Glomerular endothelial cell (primary cell): ENCODE measurements around the gene HADHB. TPM values are rescaled to one million over a fixed set of nuclear protein-coding genes. Genes with fewer than 3 reads are reported as not detected.
"Not testable (repeated sequence)": the region's sequence is repeated elsewhere in the genome, so short reads cannot be mapped to it uniquely, and the experiment has no call there.

Experiments used
- DNase-seq: peaks from one replicate; pipeline ENCODE4 v3.0.0-alpha.2; 2011; ENCODE audit warnings: low read depth, low spot score; ENCODE audit errors: extremely low read depth
- total RNA-seq: library from RNA; depleted of rRNA; stranded (reverse); fragments of >200 nt; gene quantifications from 2 replicates; pipeline ENCODE4 v1.2.3, GENCODE V29; 2015

HADHB gene
- total RNA-seq, 1 donor from 2014 or later: 110 TPM

DNA sequence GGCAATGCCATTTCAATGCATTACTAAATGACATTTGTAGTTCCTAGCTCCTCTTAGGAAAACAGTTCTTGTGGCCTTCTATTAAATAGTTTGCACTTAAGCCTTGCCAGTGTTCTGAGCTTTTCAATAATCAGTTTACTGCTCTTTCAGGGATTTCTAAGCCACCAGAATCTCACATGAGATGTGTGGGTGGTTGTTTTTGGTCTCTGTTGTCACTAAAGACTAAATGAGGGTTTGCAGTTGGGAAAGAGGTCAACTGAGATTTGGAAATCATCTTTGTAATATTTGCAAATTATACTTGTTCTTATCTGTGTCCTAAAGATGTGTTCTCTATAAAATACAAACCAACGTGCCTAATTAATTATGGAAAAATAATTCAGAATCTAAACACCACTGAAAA lies 45.3 kb downstream of the HADHB start:
- DNase-seq: no peak

DNA sequence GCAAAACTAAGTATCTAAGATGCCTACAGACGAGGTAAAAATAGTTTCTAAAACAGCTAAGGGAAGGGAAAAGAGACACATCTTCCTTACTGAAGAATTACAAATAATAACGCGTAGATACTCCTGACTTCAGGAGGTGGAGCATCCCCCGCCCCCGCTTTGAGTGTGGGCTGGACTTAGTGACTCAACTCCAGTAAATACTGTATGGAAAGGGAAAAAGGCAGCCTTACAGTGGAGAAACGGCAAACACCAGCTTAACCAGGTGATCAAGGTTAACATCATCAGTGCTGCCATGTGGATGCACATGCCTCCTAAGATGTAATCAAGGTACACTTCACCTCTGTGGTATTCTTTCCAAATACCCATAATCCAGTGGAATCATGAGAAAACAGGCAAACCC lies 47.9 kb downstream of the HADHB start:
- DNase-seq: no peak

DNA sequence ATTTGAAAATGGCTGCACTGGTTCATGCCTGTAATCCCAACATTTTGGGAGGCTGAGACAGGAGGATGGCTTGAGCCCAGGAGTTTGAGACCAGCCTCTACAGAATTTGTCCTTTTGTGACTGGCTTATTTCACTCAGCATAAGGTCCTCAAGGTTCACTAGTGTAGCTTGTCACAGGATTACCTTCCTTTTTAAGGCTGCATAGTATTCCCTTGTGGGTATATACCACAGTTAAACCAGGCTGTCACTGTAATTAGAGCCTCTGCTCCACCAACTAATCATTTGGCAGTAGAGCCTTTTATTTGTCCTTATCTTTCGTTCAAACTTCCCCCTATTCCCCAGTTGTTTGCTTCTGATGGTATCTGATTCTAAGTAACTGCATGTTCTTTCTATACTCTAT lies 50.8 kb downstream of the HADHB start:
- no peak for DNase-seq

DNA sequence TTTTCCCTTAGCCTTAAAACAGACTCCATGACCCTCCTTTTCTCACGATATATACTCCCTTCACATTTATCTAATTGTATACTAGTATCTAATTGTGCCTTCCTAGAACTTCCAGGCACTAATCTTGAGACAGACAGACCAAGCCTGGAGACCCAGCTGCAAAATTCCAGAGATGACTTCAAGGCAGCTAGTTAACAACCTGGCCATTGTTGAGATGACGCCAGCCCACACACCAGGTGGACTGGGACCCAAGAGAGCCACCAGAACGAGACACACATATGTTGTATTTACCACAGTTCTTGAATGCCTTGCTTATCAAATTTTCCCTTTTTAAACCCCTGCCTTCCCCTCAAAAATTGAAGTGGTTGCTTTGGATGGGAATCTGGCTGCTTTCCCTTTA lies 52.3 kb downstream of the HADHB start:
- no peak for DNase-seq

DNA sequence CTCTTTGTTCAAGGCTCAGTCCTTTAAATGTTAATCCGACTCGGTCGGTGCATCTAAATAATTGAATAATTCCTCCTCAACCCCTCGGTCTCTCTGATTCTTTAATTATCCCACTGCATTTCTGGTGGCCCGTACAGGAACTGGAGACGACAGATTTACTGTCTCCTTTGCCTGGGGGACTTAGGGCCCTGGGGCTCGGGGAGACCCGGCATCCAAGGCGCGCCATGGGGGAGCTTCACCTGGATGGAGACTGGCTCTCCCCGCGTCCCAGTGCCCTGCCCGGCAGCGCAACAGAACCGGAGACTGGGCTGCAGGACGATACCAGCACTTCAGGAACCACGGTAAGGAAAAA lies 53.5 kb downstream of the HADHB start:
- no peak for DNase-seq

DNA sequence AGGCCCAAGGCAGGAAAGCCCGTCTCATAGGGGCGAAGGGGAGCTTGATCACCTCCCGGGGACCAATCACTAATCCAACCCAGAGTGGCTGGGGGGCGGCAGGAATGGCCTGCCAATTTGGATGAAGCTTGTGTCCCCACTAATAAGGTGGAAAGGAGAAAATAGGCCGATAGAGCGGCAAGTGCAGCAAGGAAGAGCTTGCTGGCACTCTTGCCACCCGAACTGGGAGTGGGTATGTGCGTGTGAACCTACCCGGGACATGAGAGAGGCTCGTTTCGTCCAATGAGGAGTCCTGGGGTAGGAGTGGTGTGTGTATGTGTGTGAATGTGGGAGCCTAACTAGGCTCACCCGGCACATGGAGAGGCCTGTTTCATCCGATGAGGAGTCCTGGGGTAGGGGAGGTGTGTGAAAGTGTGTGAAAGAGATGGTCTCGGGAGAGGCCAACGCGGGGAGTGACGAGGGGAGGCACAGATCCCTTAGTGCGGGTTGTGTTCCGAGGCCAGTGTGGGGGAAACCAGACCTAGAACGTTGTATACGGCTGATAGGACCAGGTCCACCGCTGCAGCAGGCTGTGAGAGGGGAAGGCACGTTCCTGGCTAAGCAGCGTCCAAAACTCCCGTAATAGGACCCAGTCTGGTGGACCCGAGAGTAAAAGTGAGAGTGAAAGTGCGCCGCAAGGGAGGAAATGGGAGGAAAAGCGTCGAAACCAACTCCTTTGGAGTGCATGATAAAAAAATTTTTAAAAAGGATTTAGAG lies 54.1 kb downstream of the HADHB start:
- DNase-seq: no peak

DNA sequence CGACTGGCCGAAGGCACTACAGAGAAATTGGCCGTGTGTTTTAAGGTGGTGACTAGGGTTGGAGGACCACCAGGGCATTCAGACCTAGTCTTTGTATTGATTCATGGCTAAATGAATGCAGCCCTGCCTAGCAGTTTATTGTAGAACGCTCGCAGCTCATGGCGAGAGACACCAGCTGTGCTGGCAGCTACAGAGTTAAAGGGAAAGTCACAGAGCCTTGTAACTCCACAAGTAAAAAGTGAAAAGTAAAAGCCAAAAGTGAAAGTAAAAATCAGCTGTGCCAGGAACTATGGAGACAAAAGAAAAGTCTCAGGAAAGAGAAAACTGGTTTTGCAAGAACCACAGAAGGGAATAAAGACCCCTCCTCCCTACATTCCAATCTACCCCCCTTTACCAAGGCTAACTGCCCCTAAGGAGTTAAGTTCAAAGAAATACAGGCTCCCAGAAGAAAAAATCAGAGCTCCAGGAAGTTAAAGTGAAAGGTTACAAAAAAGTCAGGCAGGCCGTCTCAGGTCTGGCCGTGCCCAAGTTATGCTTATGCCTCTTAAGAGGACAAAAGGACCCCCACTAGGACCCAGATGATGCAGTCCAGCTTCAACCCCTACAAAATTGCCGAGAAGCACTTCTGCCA lies 54.8 kb downstream of the HADHB start:
- peak; percentile 33 for DNase-seq

DNA sequence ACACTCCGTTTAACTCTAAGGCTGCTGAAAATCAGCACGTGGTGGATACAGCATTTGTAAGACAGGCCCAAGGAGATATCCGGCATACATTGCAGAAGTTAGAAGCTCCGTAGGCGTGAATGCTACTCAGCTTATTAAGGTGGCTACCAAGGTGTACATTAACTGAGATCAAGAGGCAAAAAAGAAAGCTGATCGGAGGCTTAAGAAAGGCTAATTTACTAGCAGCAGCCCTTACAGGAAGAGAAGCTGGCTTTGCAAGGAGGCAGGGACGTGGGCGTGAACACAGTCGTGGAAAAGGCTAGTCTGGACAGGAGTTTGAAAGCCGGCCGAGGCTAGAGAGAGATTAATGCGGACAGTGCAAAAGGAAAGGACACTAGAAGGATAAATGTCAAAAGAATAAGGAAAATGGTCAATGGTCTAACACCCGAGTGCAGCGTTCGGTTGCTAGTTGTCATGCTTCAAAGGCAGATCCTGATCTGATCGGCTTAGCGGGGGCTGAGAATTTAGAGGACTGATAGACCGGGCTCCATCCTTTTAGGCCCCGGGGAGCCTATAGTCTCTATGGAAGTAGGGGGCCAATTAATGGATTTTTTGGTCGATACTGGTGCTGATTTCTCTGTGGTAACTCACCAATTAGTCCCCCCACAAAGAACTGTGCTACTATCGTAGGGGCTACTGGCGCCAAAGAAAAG lies 55.6 kb downstream of the HADHB start:
- DNase-seq: peak; percentile 12

DNA sequence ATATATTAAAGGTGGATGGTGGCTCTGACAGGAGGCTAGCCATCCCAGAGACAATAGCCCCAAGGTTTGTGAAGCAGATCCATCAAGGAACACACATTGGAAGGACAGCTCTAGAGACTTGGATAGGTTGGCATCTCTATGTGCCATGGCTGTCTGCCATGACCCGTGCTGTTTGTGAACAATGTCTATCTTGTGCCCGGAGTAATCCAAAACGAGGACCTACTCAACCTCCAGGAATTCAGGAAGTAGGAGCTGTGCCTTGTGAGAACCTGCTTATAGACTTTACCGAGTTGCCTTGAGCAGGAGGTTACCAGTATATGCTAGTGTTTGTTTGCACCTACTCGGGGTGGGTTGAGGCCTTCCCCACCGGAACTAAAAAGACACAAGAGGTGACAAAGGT lies 58.1 kb downstream of the HADHB start:
- DNase-seq: no peak

DNA sequence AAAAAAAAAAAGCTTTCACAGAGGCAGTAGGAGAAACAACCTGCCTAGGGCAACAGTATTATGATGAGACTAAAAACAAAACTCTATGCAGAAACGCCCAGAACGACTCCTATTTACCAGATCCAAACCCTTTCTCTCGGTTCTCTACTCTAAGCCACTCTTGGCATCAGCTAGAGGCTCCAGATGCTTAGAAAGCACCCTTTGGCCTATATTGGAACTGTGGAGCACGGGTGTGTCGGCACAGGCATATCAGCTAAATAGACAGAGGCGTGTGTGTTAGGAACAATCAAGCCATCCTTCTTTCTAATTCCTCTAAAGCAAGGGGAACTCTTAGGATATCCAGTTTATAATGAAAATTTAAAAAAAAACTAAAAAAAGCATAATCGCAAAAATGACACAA lies 60.4 kb downstream of the HADHB start:
- not testable (repeated sequence) for DNase-seq

DNA sequence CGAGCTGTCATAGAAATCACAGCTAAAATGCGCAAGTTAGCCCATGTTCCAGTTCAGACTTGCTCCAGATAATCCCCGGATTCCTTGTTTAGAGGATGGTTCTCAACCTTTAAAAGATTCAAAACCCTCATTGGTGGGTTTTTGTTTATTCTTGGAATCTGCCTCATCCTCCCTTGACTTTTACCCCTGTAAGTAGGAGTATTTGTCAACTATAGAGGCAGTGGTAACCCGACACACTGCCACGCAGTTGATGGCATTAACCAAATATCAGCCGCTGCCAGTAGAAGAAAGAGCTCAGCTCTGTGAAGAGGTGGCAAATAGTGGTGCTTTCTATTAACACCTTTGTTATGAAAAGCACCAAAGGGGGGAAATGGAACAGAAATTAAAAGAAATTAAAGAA lies 60.8 kb downstream of the HADHB start:
- no peak for DNase-seq

DNA sequence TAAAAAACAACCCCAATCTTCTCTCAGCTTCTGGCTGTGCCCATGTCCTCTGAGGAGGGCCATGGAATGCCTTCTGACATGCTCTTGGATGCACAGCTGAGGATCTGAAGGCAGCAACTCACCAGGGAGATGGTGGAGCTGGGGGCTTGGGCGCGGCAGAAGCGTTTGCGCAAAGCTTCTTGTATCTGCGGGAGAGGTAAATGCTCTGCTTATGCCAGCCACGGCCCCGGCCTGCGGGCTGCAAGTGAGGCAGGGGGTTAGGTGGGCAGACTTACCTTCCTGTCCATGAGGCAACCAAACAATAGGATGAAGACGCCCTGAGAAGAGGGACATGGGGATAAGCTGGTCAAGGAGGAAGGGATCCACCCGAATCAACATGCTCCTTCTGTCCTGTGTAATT lies 65.2 kb downstream of the HADHB start:
- no peak for DNase-seq

DNA sequence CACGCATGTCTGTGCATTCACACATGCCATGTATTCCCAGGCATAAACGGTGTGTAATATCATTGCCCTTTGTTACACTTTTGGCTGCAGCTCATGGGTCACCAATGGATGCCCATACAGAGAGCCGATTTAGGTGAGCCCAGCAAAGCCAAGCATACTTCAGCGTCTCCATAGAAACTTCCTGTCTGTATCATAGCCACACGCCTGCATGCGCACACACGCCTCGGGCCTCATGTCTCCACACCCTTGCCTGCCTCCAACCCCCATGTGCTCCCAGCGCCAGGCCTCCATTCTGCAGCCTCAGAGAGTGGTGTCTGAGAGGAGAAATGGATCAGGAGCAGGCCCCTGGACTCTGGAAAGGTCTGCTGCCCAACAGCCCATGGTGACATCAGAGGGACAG lies 67.7 kb downstream of the HADHB start:
- DNase-seq: no peak

DNA sequence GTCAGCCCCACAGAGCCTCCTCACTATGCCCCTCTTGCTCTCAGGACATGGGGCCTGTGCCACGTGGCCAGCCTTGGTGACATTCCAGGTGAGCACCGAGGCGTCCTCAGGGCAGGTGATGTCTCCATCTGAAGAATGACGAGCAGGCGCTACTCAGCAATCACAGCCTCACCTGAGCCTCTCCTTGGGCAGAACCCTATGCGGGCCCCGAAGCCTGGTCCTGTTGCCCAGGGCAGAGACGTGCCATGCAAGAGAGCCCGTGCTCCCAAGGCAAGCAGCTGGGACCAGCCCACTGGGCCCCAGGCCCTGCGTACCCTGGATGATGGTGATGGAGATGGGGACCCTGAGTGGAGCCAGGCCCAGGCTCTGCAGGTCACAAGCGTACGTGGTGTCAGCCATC lies 68.7 kb downstream of the HADHB start:
- no peak for DNase-seq

DNA sequence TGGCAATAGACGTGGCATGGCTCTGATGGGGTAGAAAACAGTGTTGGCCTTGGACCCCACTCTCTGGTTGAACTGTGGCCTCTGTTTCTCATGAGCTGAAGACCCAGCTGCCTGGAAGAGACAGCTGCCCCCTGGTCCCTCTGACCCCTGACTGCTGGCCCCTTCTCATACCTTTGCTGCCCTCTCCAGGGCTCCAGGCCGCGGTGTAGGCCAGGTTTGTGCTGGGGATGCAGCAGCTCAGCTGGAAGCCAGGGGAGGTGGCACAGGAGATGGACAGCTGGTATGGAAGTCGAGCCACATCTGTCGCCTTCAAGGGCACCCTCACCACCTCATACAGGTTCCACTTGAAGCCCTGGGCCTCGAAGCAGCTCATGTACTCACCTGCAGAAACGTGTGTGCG lies 69.5 kb downstream of the HADHB start:
- DNase-seq: no peak

DNA sequence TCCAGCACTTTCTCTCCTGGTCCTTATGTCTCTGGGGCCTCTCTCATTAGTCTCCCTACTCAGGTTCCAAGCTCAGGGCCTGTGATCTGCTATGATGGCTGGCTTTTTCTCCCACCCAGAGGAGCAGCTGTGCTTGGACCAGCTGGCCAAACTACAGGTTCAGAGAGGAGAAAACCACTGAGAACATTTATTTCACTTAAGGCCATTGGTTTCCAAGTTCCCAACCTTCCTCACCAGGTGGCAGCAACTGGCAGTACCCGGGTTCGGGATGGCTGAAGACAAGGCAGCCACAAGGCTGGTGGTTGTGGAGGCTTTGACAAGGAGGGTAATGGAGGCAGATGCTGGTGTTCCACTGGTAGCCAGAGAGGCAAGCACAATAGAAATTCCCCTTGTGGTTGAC lies 71.3 kb downstream of the HADHB start:
- DNase-seq: no peak

DNA sequence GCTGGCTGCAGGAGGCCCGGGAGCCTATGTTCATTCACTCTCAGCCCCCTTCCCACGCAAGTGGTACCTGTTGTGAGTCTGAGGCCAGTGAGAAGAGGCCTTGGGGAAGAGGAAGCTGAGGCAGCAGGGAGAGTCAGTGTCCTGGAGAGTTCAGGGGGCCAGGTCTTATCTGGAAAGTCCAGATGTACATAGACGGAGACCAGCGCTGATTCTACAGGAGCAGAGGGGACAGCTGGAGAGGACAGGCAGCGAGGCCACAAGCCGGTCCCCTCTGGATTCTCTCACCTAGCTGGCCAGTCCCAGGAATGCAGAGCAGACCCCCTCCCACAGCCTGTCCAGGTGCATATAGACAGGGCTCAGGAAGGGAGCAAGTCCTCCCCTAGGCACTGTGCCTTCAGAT lies 72.1 kb downstream of the HADHB start:
- no peak for DNase-seq

DNA sequence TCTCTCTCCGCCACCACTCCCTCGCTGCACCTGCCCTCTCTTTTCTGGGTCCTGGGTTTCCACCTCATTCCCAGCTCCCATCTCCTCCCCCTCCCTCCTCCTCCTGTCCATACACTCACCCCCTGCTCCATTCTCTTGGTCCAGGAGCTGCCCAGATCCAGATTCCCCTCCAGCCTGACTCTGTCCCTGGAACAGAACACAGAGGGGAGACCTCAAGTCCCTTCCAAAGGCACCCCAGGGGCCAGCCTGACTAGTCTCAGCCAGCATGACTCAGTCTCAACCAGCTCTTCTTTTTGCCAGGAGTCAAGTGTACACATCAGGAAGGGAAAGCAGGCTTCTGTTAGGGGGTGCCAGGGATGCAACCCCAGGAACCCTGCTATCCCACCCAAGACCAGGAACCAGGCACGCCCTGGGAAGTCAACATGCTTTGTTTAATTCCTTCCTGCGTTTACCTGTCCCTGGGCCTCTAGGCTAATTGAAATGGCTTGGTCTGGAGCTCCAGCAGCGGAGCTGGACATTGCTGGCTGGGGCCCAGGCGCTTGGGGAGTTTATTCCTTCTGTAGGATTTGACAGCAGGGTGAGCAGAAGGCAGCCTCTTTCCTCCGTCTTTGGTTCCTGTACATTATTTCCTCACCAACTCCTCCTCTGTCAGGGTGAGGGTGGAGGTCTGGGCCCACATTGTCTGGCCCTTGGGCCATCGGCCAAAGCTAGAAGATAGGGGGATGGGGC lies 72.8 kb downstream of the HADHB start:
- DNase-seq: no peak

DNA sequence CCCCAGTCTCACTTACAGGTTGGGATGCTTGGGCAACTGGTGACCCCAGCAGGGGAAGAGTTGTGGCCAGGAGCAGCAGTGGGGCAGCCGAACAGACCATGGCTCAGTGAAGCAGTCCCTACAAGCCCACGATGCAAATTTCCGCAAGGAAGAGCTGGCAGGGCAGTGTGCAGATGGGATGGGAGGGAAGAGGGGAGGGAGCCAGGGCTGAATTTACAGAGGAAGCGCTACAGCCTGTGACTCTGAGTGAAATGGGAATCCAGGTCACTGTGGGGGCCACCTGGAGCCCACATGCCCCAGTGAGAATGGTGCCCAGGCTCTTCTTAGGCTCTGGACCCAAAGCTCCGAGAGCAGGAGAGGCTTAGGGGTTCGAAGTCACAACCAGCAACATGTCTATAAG lies 74.2 kb downstream of the HADHB start:
- no peak for DNase-seq

DNA sequence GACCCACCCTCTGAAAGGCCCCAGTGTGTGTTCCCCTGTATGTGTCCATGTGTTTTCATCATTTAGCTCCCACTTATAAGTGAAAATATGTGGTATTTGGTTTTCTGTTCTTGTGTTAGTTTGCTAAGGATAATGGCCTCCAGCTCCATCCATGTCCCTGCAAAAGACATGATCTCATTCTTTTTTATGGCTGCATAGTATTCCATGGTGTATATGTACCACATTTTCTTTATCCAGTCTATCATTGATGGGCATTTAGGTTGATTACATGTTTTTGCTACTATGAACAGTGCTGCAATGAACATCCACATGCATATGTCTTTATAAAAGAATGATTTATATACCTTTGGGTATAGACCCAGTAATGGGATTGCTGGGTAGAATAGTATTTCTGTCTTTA lies 79.7 kb downstream of the HADHB start:
- not testable (repeated sequence) for DNase-seq

DNA sequence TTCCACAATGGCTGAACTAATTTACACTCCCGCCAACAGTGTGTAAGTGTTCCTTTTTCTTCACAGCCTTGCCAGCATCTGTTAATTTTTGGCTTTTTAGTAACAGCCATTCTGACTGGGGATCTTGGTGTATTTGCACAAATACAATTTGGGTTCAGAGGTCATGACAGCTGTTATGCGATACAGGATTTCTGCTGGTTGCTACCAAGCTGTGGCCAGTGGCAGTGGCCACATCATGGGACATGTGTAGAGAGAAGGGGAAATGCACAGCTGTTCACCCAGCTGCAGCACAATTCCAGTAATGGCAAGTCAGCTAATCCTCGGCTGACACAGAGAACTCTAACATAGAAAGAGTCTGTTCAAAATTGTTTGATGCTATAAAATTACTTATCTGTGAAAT lies 80.2 kb downstream of the HADHB start:
- DNase-seq: no peak

DNA sequence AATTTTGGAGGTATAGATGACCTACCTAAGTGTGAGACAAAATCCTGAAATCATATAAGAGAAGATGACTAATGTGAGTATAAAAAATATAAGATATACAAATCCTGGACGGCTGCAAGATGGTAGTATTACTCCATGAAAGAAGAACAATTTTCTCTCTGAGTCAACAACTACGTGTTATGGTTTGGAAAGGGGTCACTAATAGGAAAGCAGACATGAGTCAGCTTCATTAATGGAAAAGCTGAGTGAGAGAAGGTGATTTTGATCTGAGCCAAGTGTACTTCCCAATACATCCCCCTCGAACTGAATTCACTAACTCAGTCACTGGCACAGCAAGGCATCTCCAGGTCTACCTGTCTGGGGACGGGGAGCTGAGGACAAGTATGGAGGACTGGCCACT lies 81.1 kb downstream of the HADHB start:
- DNase-seq: no peak
